Measurements from ENCODE around the gene MZB1.

The MZB1 gene

GRCh38 chr5:139403787-139404483, 14.2 kb upstream of the MZB1 start, which contains the start of gene SPATA24:
TSS of gene SPATA24 (minus strand) at chr5:139404089. CDS start at chr5:139404060, 29 bp downstream.
- no peak for TF ChIP-seq CTCF (conservative IDR thresholded peaks at IDR 0.05; ENCODE audit: low read depth, low read length)
- peak within 1 kb of the TSS; percentile 71 for H3K4me3 ChIP-seq (ENCODE audit: low read depth, low read length)
- peak; percentile 99 for DNase-seq (ENCODE audit: low read depth)

DNA sequence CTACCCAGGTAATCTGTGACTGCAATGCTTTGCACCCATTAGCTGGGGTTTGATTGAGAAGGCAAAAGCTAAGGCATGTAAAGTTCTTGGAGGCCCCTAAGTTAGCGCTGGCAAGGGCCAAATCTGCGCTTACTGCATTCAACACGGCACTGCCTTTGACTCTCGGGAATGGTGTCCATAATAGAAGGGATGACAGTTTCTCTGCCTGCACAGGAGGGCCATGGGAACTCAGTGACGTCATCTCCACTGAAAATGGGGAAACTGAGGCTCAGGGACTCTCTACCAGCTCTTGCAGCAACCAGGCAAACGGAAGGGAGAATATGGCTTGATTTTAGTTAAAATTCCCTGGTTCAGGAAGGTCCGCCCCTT, 13.7 kb upstream of the MZB1 start:
- no peak for TF ChIP-seq CTCF (conservative IDR thresholded peaks at IDR 0.05; ENCODE audit: low read depth, low read length)
- no peak for DNase-seq (ENCODE audit: low read depth)
- H3K4me3 ChIP-seq (ENCODE audit: low read depth, low read length), result peak overlapping the region; percentile 71

DNA sequence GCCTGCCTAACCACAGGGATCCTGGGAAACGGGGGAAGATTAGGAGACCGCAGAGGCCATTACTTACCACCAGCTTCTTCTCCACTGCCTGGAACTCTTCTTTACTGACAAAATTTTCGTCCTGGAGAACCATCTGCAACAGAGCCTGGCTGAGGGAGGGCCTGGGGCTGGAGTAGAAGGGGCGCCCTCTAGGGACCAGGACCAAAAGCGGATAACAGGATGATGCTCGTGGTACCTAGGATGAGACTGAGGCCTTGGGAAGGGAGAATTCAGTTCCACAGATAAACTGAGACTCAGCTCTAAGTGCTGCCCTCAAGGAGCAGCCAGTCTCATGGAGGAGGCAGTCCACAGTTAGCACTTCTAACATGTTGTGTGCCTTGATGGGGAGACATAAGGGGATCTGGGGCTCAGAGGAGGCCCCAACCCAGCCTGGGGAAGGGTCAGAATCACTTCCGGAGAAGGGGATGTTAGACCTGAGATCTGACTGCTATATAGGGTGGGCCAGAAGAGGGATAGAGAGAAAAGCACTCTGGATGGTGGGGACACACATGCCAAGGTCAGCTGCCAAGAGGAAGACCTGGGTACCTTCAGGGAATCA, 12.9 kb upstream of the MZB1 start:
- H3K4me3 ChIP-seq (ENCODE audit: low read depth, low read length), result no peak overlapping the region

DNA sequence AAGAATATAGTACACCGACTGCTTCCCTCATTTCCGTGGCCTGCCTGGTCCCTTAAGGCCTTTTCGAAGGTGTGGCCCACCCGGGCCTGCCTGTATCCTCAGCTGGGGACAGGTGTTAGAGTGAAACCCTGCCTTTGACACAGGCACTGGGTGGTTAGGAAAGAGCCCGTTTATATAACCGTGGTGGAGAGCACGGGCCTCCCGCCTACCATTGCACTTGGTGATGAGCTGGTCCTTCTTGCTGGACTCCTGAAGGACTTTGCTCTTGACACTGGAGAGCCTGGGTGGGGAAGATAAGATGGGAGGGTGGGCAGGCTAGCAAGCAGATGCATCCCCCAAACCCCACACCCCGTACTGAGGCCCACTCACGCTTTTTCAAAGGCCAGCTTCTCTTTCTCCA, 11.8 kb upstream of the MZB1 start:
- TF ChIP-seq CTCF (conservative IDR thresholded peaks at IDR 0.05; ENCODE audit: low read depth, low read length), result no peak
- DNase-seq (ENCODE audit: low read depth), result no peak
- H3K4me3 ChIP-seq (ENCODE audit: low read depth, low read length), result no peak overlapping the region

More for the DNA sequence above, 12.9 kb upstream of the MZB1 start:
- peak; percentile 65 for TF ChIP-seq CTCF (conservative IDR thresholded peaks at IDR 0.05; ENCODE audit: low read depth, low read length)
- no peak for DNase-seq (ENCODE audit: low read depth)

- no peak overlapping the region for H3K4me3 ChIP-seq (ENCODE audit: low read depth, low read length)
- TF ChIP-seq CTCF (conservative IDR thresholded peaks at IDR 0.05; ENCODE audit: low read depth, low read length), result no peak
- no peak for DNase-seq (ENCODE audit: low read depth)
Observed at GRCh38 chr5:139399501-139400121, 9.9 kb upstream of the MZB1 start.

DNA sequence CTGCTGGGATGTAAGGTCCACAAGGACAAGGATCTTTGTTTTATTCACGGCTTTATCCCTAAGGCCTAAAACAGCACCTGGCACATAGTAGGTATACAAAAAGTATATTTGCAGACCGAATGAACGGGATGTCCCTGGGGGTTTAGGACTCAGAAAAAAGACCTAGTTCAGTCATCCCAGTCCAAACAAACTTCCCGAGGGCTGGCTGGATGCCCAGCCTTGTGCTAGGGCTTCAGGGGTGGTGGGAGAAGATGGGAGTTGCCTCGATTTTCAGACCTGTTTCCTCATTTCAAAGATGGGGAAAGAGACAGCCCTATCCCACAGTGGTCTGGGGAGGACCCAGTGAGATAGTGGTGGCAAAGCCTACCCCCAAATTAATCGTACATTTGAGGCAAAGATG, 8.2 kb upstream of the MZB1 start:
- no peak for DNase-seq (ENCODE audit: low read depth)
- no peak for TF ChIP-seq CTCF (conservative IDR thresholded peaks at IDR 0.05; ENCODE audit: low read depth, low read length)
- no peak overlapping the region for H3K4me3 ChIP-seq (ENCODE audit: low read depth, low read length)

All from choroid plexus epithelial cell (primary cell).